ENCODE results near the gene IMPG1. TPM values are rescaled to one million over a fixed set of nuclear protein-coding genes. Genes with fewer than 3 reads are reported as not detected.

IMPG1 gene
- polyA plus RNA-seq, 1 donor (not counting 4 experiments of a cell fraction or from before 2014, with no cell fraction given), result not detected

- H4K20me1 ChIP-seq (ENCODE audit: control insufficient read depth, extremely low read depth, insufficient read depth, low read length), result no peaks in the 10 kb centered on the region
- H2AFZ ChIP-seq (ENCODE audit: control insufficient read depth, low read length), result no peak overlapping the region
- no peaks in the 10 kb centered on the region for H3K9me1 ChIP-seq (ENCODE audit: control insufficient read depth, extremely low read depth, insufficient read depth, low read length)
- H3K27me3 ChIP-seq (ENCODE audit: control insufficient read depth, extremely low read depth, insufficient read depth, low read length), result no peaks in the 10 kb centered on the region
- H3K9me3 ChIP-seq (ENCODE audit: control insufficient read depth, low read depth, low read length), result no peaks in the 10 kb centered on the region
- no peak overlapping the region for H3K4me3 ChIP-seq (ENCODE audit: control insufficient read depth in 2 of 3, extremely low read depth in 1 of 3, insufficient read depth in 2 of 3, low read depth in 1 of 3, low read length in 3 of 3)
- H3K27ac ChIP-seq (ENCODE audit: control insufficient read depth, insufficient read depth, low read length), result no peak overlapping the region
- no peaks in the 10 kb centered on the region for H3K4me1 ChIP-seq (ENCODE audit: control insufficient read depth, extremely low read depth, insufficient read depth, low read length)
- no peaks in the 10 kb centered on the region for H3K79me2 ChIP-seq (ENCODE audit: control insufficient read depth, insufficient read depth, low read length)
- dilution Hi-C loops (cut with MboI; ENCODE audit: extremely low pct_ligation_motif_present, low sequenced_read_pairs), result no loop called here
- no peak overlapping the region for H3K4me2 ChIP-seq (ENCODE audit: control insufficient read depth, extremely low read depth, insufficient read depth, low read depth, low read length)
- FAIRE-seq (no peak), DNase-seq (ENCODE audit: low read depth, low spot score) (no peak)
- H3K9ac ChIP-seq (ENCODE audit: control insufficient read depth, extremely low read depth, insufficient read depth, low read length), result no peak overlapping the region
- no peaks in the 10 kb centered on the region for H3K36me3 ChIP-seq (ENCODE audit: control insufficient read depth in 2 of 2, extremely low read depth in 1 of 2, insufficient read depth in 2 of 2, low read length in 2 of 2)
- TF ChIP-seq CTCF (optimal IDR thresholded peaks at IDR 0.05 in 1 of 3, IDR thresholded peaks at IDR 0.05 in 1 of 3, conservative IDR thresholded peaks at IDR 0.05 in 1 of 3; ENCODE audit: extremely low read depth in 1 of 3, insufficient read depth in 2 of 3, low read length in 3 of 3), result no peak
- TF ChIP-seq EZH2 (IDR thresholded peaks at IDR 0.05; ENCODE audit: low read length), result no peak
Measured at GRCh38 chr6:76035713-76036112, 36.7 kb downstream of the IMPG1 start.

DNA sequence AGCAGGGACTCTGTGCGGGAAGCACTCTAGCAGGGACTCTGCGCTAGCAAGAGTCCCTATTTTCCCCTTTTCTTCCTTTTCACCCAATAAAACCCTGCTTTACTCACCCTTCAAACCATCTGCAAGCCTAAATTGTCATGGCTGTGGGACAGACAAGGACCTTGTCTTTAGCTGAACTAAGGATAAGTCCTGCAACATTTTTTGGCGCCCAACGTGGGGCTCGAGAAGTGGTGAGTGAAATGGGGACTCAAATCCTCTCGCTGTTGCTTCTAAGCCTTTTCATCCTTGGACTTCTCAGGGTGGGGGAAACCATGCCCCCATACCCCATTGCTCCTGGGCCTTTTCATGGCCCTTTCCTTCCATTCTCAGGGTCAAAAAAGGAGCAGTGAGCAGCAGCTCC lies 46.4 kb downstream of the IMPG1 start:
- Histone ChIP-seq H3K79me2 (ENCODE audit: control insufficient read depth, insufficient read depth, low read length) (no peaks in the 10 kb centered on the region), H3K27ac (ENCODE audit: control insufficient read depth, insufficient read depth, low read length) (no peak overlapping the region), H3K4me1 (ENCODE audit: control insufficient read depth, extremely low read depth, insufficient read depth, low read length) (no peaks in the 10 kb centered on the region), H3K27me3 (ENCODE audit: control insufficient read depth, extremely low read depth, insufficient read depth, low read length) (no peaks in the 10 kb centered on the region), H3K9ac (ENCODE audit: control insufficient read depth, extremely low read depth, insufficient read depth, low read length) (no peak overlapping the region), H2AFZ (ENCODE audit: control insufficient read depth, low read length) (no peak overlapping the region), H4K20me1 (ENCODE audit: control insufficient read depth, extremely low read depth, insufficient read depth, low read length) (no peaks in the 10 kb centered on the region), H3K4me3 (ENCODE audit: control insufficient read depth in 2 of 3, extremely low read depth in 1 of 3, insufficient read depth in 2 of 3, low read depth in 1 of 3, low read length in 3 of 3) (no peak overlapping the region), H3K36me3 (ENCODE audit: control insufficient read depth in 2 of 2, extremely low read depth in 1 of 2, insufficient read depth in 2 of 2, low read length in 2 of 2) (no peaks in the 10 kb centered on the region), H3K9me3 (ENCODE audit: control insufficient read depth, low read depth, low read length) (peaks cover 6% of the 10 kb centered on the region), H3K4me2 (ENCODE audit: control insufficient read depth, extremely low read depth, insufficient read depth, low read depth, low read length) (no peak overlapping the region), H3K9me1 (ENCODE audit: control insufficient read depth, extremely low read depth, insufficient read depth, low read length) (no peaks in the 10 kb centered on the region)
- FAIRE-seq (no peak), DNase-seq (ENCODE audit: low read depth, low spot score) (no peak)
- dilution Hi-C loops (cut with MboI; ENCODE audit: extremely low pct_ligation_motif_present, low sequenced_read_pairs), result no loop called here
- TF ChIP-seq EZH2 (IDR thresholded peaks at IDR 0.05; ENCODE audit: low read length) (no peak), CTCF (optimal IDR thresholded peaks at IDR 0.05 in 1 of 3, IDR thresholded peaks at IDR 0.05 in 1 of 3, conservative IDR thresholded peaks at IDR 0.05 in 1 of 3; ENCODE audit: extremely low read depth in 1 of 3, insufficient read depth in 2 of 3, low read length in 3 of 3) (no peak)
